Measurements from ENCODE around the gene MOB2.

MOB2 gene, protein sequence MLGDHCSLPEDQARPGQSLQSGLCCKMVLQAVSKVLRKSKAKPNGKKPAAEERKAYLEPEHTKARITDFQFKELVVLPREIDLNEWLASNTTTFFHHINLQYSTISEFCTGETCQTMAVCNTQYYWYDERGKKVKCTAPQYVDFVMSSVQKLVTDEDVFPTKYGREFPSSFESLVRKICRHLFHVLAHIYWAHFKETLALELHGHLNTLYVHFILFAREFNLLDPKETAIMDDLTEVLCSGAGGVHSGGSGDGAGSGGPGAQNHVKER

DNA sequence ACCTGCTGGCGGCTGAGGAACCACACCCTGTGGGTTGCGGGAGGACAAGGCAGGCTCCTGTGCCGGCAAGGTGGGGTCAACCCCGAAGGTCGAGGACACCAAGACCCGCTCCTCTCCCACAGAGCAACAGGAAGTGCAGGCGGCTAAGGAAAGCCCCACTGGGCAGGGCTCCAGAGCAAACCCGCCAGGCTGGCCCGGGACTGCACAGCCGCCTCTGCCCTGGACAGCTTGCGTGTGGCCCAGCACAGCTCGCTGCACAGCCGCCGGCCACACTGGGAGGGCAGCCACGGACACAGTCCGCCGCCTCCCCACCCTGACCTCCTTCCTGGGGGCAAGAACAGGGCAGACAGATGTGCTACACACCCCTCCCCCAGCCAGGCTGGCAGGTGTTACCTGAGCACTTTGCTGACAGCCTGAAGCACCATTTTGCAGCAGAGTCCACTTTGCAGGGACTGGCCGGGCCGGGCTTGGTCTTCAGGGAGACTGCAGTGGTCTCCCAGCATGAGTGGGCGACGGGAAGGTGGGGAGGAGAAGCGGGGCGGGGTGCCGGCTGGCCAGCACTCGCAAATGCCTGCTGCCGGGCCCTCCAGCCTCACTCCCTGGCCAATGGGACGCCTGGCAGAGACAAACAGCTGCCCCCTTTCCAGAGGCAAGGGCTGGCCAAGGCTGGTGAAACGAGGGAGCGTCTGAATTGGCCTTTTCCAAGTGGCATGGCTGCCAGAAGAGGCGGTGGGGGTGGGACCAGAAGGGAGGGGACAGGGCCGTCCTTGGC, at the start of gene MOB2:
Gene MOB2 (minus strand): TSS at position 726 of the 772 bp plus-strand sequence. CDS start 223 bp downstream, at position 503.
- DNase-seq: peak; percentile 15

DNA sequence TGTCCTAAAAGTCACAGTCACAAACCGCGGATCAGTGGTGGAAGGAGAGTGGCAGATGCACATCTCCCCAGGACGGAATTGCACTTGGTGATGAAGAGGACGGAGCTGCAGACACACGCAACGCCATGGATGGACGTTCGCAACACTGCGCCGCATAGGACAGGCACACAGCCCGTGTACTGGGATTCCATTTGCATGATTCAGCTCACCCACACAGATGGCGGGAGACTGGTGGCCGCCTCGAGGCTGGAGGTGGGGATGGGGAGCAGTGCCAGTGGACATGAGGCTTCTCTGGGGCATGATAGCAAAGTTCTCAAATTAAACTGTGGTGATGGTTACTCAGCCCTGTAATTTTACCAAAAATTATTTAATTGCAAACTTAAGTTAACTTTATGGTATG, 48.1 kb upstream of the MOB2 start:
- no peak for DNase-seq

DNA sequence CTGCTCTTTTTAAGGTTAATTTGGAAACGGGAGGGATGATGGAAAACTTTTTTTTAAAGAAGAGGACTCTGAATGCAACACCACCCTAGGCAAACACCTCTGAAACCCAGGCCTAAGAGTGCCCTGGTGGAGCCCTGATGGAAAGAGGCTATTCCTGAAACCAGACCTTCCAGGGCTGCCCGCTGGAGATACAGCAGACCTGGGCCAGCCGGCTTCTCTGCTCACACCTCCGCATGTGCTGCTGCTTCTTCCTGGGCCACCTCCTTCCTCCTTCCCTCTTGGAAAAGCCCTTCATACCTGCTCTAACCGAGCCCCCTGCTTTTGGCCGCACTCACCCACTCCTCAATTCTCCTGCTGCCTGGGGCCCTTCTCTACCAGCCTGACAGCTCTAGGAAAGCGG, 47.6 kb upstream of the MOB2 start:
- DNase-seq: no peak

DNA sequence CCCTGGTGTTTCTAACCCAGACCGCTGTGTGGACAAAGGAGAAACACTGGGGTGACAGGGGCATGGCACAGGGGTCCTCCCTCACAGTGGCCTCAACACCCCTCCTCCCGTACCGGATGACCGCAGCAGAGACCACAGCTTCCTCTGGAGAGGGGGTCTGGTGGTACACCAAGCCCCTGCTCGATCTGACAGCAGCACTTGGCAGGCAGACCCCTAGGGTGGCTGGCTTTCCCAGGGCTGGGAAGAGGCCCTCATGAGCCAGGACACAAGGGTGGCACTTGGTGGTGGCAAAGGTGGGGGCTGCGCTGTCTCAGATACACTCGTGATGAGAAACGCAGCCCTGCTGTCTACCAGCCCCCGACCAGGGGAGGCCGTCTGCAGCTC, 46.8 kb upstream of the MOB2 start:
- no peak for DNase-seq

DNA sequence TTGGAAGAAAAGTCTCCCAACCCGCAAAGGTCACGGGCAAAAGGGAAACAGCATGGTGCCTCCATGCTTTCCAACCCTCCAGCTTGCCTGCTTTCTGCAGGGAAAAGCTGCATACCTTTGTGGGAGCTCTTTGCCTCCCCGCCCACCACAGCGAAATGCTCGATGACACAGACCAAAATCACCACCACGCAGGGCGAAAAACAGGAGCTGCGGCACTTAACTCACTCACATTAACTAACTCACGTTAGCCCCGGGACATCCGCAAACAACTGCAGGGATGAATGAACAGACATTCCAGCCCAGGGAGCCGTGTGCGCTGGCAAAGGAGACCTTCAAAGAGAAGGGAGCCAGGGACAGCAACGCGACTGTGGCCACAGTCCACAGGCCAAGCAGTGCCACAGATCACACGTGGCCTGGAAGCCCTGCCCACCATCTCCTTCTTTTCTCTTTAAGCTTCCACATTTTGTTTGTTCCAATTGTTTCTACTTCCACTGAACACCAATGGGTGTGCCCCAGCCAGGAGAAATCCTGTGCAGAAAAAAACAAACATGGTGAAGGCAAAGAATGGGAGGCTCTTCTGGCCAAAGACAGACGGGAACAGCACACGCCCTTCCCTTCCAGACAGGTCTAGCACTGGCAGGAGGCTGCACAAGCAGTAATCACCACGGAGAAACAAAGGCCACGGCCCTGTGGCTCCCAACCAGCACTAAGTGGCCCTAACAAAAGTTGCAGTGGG, 46.2 kb upstream of the MOB2 start:
- no peak for DNase-seq

DNA sequence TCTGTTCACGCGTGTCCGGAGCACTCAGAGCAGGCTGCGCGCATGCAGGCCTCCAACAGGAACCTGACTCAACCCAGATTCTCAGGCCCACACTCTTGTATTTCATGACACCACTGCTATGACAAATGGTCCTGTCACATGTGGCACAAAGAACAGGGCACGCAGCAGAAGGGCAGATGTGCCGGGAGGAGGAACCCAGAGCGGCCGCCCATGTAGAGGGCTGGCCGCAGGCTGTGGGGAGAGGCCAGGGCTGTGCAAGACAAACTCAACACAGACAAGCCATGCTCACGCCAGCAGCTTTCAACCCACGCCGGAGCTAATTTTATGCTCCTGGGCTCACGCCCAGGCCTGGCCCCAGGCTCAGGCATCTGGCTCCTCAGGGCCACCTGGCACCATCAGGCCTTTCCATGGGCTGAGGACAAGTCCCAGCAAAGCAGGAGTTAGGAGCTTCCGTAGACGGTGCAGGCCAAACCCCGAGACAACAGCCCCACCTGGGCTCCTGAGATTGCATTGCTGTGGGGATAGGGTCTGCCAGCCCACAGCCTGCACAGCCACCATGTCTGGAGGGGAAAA, 45.5 kb upstream of the MOB2 start:
- no peak for DNase-seq

DNA sequence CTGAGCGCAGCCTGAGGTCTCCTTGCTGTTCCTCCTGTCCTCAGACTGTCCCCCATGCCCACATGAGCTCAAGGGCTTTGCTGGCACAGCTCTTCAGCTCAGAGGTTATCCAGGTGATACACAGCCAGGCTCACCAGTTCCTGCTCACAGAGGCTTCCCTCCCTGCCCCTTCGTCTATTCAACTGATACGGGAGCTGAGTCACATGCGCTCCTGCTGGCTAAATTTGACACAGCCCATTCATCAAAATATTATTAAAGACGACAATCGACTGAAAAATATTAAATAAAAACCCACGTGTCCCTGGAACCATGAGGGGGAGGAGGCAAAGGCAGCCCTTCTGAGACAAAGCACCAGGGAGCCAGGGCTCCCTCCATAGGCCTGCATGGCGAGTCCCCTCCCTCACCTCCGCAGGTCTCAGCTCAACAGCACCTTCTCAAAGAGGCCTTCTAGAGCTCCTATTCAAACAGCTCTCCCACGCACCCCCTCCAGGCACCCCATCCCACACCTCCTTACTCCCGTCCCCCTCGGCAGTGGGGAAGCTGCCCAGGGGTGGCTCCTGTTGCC, 45.0 kb upstream of the MOB2 start:
- DNase-seq: no peak

DNA sequence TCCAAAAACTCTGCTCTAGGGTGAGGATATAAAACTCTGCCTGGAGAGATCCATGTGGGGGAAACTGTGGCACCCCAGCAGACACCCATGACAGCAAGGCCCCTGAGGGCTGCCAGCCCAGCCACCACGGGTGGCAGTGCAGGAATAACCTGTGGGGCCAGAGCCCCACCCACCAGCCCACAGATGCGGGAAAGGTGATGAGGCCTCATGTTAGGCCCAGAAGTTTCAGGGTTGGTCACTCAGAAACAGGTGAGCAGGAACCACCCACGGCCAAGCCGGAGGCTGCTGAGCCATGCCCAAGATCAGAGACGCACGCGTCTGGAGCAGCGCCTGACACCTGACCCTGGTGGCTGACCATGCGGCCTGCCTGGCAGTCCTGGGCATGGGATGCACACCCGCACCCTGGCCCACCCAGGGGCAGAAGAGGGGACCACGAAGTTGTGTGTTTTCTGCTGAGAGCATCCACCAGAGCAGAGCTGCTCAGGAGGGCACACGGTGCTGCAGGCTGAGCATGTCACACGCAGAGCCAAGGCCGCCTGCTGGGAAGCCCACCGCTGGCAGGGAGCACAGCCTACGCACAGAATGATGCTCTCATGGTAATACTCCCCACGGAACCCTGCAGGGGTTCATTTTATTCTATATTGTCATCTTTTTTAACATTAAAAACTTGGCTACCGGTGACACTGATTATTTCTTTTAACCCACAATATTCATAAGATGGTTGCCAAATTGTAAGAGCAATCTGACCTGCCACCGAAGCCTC, 44.3 kb upstream of the MOB2 start:
- no peak for DNase-seq

DNA sequence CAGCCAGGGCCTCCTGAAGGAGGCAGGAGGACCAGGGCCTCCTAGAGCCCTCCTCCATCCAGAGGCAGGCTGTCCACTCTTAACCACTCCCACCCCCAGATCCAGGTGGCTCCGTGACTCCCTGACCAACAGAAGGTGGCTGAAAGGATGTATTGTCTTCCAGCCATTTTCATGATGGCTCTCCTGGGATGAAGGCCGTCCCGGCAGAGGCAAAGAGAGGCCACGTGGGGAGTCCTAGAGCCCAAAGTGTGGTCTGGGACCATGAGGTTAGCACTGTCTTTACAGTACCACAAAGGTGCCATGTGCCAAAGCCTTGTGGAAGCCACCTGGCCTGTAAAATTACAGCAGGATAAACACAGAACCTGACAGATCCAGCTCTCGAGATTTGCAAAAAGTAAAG, 43.2 kb upstream of the MOB2 start:
- DNase-seq: no peak

DNA sequence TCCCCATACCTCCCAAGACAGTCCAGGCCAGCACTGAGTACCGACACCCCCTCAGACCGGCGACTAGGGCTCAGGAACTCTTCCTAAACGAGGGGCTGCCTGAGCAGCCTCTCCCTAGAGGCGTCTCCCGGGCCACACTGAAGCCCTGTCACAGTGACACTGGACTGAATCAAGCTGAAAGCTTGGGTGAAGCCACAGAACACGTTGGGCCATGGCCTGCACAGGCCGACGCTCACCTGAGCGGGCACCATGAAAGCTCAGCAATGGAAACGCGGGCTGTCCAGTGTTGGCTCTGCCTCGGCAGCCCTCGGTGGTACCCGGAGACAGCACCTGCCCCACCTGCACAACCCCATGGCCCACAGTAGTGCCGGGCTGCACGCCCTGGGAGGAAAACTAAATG, 42.7 kb upstream of the MOB2 start:
- DNase-seq: no peak

DNA sequence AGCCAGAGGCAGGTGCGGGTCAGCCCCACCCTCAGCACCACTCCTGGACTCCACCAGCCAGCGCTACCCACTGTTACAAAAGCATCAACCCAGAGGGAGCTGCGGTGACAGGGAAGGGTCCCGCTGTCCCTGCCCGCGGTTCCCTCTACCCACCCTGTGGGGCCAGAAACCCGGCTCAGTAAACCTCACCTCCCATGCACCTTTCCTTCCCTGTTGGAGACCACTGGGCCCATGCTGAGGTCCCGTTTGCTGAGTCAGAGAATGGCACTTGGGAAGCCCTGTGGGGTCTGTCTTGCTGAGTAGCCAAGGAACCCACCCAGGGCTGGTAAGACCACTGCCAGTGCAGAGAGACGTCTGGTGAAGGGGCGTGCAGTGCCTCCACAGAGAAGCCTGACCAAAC, 42.1 kb upstream of the MOB2 start:
- no peak for DNase-seq

DNA sequence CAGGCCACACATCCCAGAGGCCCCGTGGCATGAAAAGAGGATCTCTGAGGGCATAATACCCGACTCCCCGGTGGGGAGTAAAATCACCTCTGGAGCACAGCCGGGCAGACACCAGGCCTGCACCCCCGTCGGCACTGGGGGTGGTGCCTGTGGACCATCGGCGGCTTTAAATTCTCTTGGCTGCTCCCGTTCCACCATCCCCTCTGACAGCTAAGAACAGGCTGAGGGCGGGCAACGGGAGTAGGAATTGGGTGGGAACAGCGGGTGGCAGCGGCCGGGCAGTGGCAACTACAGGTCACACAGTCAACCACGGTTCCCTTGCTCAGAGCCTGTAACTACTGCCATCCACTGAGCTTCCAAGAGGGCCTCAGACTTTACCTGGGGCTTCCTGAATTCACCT, 40.2 kb upstream of the MOB2 start:
- DNase-seq: no peak

DNA sequence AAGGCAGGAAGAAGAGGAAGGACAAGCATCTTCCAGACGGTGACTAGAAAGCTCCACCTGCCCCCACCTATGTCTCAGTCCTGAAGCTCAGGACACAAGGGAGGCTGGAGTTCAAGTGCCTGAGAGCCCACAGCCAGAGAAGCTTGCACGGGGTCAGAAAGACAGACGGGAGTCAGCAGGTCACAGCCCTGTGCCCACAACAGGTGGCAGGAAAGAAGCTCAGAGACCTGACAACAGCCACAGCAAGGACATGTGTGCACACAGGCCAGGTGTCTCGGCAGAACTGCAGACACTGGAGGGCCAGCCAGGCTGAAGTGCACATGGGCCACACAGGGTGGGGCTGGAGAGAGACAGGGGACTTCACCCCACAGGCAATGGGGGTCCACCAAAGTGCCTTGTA, 37.2 kb upstream of the MOB2 start:
- no peak for DNase-seq

DNA sequence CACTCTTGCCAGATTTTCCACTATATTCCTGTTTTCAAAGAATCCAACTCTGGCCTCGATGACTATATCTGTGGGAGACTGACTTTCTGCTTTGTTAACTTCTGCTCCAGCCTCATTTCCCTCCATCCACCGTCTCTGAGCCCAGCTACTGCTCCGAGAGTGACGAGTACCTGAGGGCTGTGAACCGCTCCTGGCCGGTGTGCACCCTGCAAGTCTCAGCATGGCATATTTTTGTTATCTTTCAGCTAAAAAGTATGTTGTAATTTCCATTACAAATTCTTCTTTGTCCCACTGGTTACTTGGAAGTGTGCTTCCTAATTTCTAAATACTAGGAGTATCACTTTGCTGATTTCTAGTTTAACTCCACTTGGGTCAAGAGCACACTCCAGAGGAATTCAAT, 36.5 kb upstream of the MOB2 start:
- no peak for DNase-seq

DNA sequence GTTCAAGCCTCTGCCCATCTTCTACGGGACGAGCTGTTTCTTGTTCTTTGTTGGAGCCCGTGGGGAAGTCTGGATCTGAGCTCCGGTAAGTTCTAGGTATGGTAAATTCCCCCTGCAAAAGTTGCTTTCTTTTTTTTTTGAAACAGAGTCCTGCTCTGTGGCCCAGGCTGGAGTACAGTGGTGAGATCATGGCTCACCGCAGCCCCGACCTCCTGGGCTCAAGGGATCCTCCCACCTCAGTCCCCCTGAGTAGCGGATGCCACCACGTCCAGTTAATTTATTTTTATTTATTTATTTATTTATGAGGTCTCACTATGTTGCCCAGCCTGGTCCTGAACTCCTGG, 35.5 kb upstream of the MOB2 start:
- DNase-seq: no peak

DNA sequence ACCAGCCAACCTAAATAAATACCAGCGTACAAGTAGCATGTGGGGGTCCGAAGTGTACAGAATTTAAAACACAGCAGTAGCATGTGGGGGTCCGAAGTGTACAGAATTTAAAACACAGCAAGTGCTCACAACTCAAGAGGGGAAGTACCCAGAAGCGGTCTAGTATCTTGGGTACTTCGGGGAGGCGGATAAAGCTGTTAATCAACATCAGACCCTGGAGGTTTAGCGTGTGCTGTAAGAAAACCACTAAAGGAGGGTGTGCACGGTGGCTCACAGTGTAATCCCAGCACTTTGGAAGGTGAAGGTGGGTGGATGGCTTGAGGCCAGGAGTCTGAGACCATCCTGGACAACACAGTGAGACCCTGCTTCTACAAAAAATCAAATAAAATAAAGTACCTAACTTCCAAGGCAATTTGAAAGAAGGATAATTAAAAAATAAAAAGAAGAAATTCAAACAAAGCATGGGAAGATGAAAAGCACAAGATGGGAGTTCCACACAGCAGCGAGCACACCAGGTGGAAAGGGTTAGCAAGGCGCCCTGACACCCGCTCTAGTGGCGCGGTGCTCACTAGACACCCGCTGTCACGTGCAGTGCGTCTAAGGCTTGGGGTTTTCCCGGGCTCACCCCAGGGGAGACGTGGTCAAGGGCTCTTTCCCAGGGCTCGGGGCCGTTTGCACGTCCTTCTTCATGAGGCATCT, 35.0 kb upstream of the MOB2 start:
- DNase-seq: no peak

DNA sequence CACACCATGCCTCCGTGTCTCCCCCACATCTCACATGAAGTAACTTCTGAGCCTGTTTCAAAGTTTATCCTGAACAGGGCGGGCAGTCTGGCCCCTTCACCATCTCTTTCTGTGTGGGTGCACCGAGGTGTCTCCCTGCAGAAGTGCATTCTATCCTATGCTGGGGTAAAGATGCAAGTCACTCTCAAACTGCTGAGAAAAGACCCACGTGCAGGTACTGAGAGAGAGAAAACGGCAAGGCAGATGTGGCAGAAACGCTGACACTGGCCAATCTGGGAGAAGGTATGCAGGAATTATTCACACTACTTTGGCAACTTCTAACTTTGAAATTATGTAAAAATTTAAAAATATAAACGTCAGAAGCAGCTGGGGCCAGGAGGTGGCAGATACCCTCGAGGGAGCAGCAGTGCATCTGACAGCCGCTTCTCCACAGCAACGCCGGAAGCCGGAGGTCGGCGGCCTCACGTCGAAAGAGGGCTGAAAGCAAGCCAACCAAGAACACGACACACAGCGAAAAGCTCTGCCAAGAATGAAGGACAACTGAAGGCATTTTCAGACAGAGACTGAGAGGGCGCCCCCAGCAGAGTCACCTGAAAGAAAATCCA, 34.2 kb upstream of the MOB2 start:
- no peak for DNase-seq

DNA sequence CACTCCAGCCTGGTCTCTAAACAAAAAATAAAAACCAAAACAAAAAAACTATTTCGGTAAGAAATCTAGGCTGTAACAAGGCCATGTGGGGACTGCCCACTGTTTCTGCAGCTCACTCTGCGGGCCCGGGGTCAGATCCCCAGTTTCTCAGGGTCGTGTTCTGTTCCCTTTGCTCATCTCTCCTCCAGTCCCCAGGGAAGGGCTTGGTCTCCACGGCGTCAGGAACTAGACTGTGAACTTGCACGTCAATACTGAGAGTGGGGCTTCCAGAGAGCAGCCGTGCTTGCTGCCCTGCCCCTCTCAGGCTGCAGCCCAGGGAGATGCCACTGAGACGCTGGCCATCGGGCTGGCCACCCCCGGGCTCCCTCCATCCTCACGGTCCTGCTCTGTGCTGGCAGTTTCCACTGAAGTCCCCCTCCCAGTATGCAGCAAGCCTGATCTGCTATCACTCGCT, 33.7 kb upstream of the MOB2 start:
- no peak for DNase-seq

DNA sequence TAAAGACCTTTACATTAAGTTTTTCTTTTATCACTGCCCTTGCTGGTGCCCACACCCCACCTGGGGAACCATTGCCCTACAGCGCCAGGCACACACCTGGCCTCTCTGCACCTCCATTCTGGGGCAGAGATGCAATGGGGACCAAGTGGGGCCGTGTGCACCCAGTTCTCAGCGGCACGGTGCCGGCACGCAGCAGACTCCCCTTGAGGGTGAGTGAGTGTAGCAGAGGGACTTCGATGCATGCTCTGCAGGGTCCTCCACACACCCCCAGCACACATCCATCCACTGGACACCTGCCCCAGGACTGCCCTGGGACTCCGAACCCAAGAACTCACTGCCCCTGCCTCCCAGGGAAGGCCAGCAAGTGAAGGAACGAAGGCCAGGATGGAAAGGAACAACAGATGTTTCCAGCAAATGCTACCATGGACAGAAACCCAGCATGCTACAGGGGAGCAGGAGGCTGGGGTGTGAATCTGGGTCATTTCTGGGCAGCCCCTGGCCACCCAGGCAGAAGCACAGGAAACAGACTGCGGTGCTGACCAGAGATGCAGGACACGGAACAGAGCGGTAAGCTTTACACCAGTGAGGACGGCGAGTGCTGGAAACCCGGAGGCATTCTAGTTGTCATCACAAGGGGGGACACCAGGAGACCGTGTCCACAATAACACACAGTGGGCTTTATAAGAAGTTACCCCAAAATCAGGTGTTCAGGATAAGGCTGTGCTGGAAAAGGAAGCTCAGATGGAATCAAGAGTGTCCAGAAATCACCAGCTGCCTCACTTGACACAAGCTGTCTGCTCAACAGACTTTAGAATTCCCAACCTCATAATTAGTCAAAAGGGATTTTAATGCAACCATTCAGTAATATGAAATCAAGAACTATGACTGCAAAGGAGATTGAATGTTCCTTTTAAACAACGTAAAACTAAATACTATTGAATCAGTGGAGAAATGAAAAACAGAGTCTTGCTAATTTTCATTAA, 32.7 kb upstream of the MOB2 start:
- DNase-seq: no peak

DNA sequence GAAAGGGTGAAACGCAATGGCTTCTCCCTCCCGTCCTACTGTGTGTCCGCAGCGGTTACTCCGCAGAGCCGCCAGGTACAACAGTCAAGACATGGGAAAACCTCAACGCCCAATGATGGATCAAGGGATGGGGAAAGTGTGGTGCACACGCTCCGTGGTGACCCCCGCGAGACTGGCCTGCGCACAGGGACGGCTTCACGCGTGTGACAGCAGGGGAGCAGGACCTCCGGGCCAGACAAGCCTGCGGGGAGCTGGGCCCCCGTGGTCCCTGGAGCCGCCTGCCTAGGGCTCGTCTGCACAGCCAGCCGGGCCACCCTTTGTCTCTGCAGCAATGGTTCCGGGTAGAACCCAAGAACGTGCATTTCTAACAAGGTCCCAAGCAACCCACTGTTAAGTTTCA, 31.7 kb upstream of the MOB2 start:
- no peak for DNase-seq
